SK-N-SH (cell line): ENCODE measurements around the gene GBX2. TPM values are rescaled to one million over a fixed set of nuclear protein-coding genes. Genes with fewer than 3 reads are reported as not detected.

Experiments used
- CTCF ChIA-PET: fragments of 300-600, 350-600 bp; formaldehyde crosslinking; extraction: SDS; loops from one replicate; lab custom pipeline; 2021; lab: Yijun Ruan, JAX
- POLR2A ChIA-PET: fragments of 350-600 bp; sonication (Branson Sonifier 250); formaldehyde crosslinking; extraction: SDS; loops from one replicate; lab custom pipeline; 2020; ENCODE audit warnings: antibody characterized with exemption, inconsistent platforms; lab: Yijun Ruan, JAX
- DNase-seq: peaks from one replicate; pipeline ENCODE4 v3.0.0; 2012
- H2AFZ ChIP-seq: fragments of 200-600 bp; sonication (generic); 2 replicates; pipeline ENCODE4 v1.8.1; 2016; ENCODE audit warnings: antibody characterized with exemption, mild to moderate bottlenecking, low read depth
- H3F3A ChIP-seq: fragments of 200-600 bp; sonication (generic); replicated peaks from 2 replicates; pipeline ENCODE3; 2016; ENCODE audit warnings: antibody characterized with exemption, mild to moderate bottlenecking; ENCODE audit not compliant: insufficient read depth
- H3K27ac ChIP-seq, 2 experiments: fragments of 200-500 bp in 1 of 2; fragments of 200-600 bp in 1 of 2; sonication (Bioruptor generic) in 1 of 2; sonication (generic), shearing (Covaris generic) in 1 of 2; 2 replicates each; pipeline versions ENCODE4 v1.5.1 to v1.6.1; 2014 to 2016; ENCODE audit warnings: low read depth in 2 of 2, inconsistent platforms in 1 of 2, low read length in 1 of 2, mild to moderate bottlenecking in 1 of 2, mixed read lengths in 1 of 2
- H3K27me3 ChIP-seq: fragments of 200-600 bp; sonication (generic), shearing (Covaris generic); 2 replicates; pipeline ENCODE4 v1.6.1; 2016; ENCODE audit warnings: mixed run types; ENCODE audit not compliant: insufficient read depth
- H3K36me3 ChIP-seq, 2 experiments: fragments of 200-500 bp in 1 of 2; fragments of 200-600 bp in 1 of 2; sonication (Bioruptor generic) in 1 of 2; sonication (generic) in 1 of 2; replicated peaks in 1 of 2; 2 replicates each; pipeline versions ENCODE3 to v1.5.1; 2014 to 2016; ENCODE audit warnings: low read length in 1 of 2, mild to moderate bottlenecking in 1 of 2; ENCODE audit not compliant: insufficient read depth in 2 of 2, control insufficient read depth in 1 of 2
- H3K4me1 ChIP-seq, 2 experiments: fragments of 200-500 bp in 1 of 2; fragments of 200-600 bp in 1 of 2; sonication (Bioruptor generic) in 1 of 2; sonication (generic), shearing (Covaris generic) in 1 of 2; 2 replicates each; pipeline versions ENCODE4 v1.5.1 to v1.6.1; 2014 to 2016; ENCODE audit warnings: low read depth in 1 of 2, low read length in 1 of 2, mixed run types in 1 of 2; ENCODE audit not compliant: insufficient read depth in 2 of 2, control insufficient read depth in 1 of 2
- H3K4me2 ChIP-seq: fragments of 200-600 bp; sonication (generic), shearing (Covaris generic); 2 replicates; pipeline ENCODE4 v1.6.1; 2017; ENCODE audit warnings: mixed run types
- H3K4me3 ChIP-seq, 2 experiments: fragments of 200-500 bp in 1 of 2; fragments of 200-600 bp in 1 of 2; sonication (Bioruptor generic) in 1 of 2; sonication (generic), shearing (Covaris generic) in 1 of 2; 2 replicates each; pipeline versions ENCODE4 v1.5.1 to v1.8.1; 2014 to 2016; ENCODE audit warnings: low read depth in 2 of 2, inconsistent platforms in 1 of 2, low read length in 1 of 2, mild to moderate bottlenecking in 1 of 2, mixed read lengths in 1 of 2, moderate library complexity in 1 of 2
- H3K79me2 ChIP-seq: fragments of 200-600 bp; sonication (generic); 2 replicates; pipeline ENCODE4 v1.8.1; 2017; ENCODE audit warnings: mild to moderate bottlenecking; ENCODE audit not compliant: insufficient read depth
- H3K9ac ChIP-seq: fragments of 200-600 bp; sonication (generic); 2 replicates; pipeline ENCODE4 v1.6.1; 2017; ENCODE audit warnings: mixed run types
- H3K9me2 ChIP-seq: fragments of 200-600 bp; sonication (generic); 2 replicates; pipeline ENCODE4 v1.6.1; 2017; ENCODE audit warnings: mixed run types
- H3K9me3 ChIP-seq: fragments of 200-600 bp; sonication (generic); 2 replicates; pipeline ENCODE4 v1.6.1; 2017; ENCODE audit warnings: mixed run types, mild to moderate bottlenecking, moderate library complexity
- H4K20me1 ChIP-seq: fragments of 200-600 bp; sonication (generic); 2 replicates; pipeline ENCODE4 v1.6.1; 2017; ENCODE audit warnings: mild to moderate bottlenecking, mixed run types; ENCODE audit not compliant: insufficient read depth
- CHD2 ChIP-seq: fragments of 150-350 bp; IDR thresholded peaks from 2 replicates; pipeline ENCODE4 v1.6.1; 2018; ENCODE audit warnings: low read length; ENCODE audit not compliant: partially characterized antibody
- ELF1 ChIP-seq: IDR thresholded peaks from 2 replicates; pipeline ENCODE4 v1.4.0; 2012
- EP300 ChIP-seq, 2 experiments: IDR thresholded peaks; 2 replicates each; pipeline versions ENCODE4 v1.4.0 to v1.6.1; 2012; ENCODE audit warnings: borderline replicate concordance in 1 of 2, low read depth in 1 of 2, low read length in 1 of 2
- FOSL2 ChIP-seq: IDR thresholded peaks from 2 replicates; pipeline ENCODE4 v1.4.0; 2012; ENCODE audit warnings: low read depth, mild to moderate bottlenecking, moderate library complexity, borderline replicate concordance
- MXI1 ChIP-seq: IDR thresholded peaks from 2 replicates; pipeline ENCODE4 v1.6.1; 2012; ENCODE audit warnings: mild to moderate bottlenecking, low read depth, low read length, improper control_type of control experiment
- NRF1 ChIP-seq: IDR thresholded peaks from 2 replicates; pipeline ENCODE4 v1.6.1; 2012; ENCODE audit warnings: low read depth, mild to moderate bottlenecking, low read length
- POLR2AphosphoS5 ChIP-seq: IDR thresholded peaks from 2 replicates; pipeline ENCODE4 v1.6.1; 2012; ENCODE audit warnings: low read depth, low read length
- RAD21 ChIP-seq: IDR thresholded peaks from 2 replicates; pipeline ENCODE4 v1.6.1; 2012; ENCODE audit warnings: mild to moderate bottlenecking, low read length
- YY1 ChIP-seq: IDR thresholded peaks from 2 replicates; pipeline ENCODE4 v1.4.0; 2012; ENCODE audit warnings: low read depth, mild to moderate bottlenecking
- WGBS: methylation state at CpG from one replicate; pipeline ENCODE4 v1.1.6; 2017; ENCODE audit warnings: low lambda C conversion rate; 5-methylcytosine and 5-hydroxymethylcytosine counted together
- polyA plus RNA-seq, 3 experiments: library from polyadenylated mRNA; depleted of rRNA; stranded (reverse); fragments of >200 nt; gene quantifications; 2 replicates each; pipeline ENCODE4 v1.2.3, GENCODE V29; 2012
- TF ChIP-seq, protein P1 (sequence below): IDR thresholded peaks from 2 replicates; pipeline ENCODE4 v1.6.1; 2012; ENCODE audit warnings: mild to moderate bottlenecking, low read depth, low read length, moderate library complexity
- TF ChIP-seq, protein P2 (sequence below): IDR thresholded peaks from 2 replicates; pipeline ENCODE4 v1.4.0; 2012; ENCODE audit warnings: low read depth, borderline replicate concordance
- TF ChIP-seq, protein P3 (sequence below): fragments of 200-600 bp; sonication (generic); IDR thresholded peaks from 2 replicates; pipeline ENCODE4 v1.6.1; 2017; ENCODE audit warnings: antibody characterized with exemption, mild to moderate bottlenecking, moderate library complexity
- TF ChIP-seq, protein P4 (sequence below): fragments of 150-350 bp; IDR thresholded peaks from 2 replicates; pipeline ENCODE4 v1.6.1; 2017; ENCODE audit warnings: antibody characterized with exemption, low read length, low read depth, borderline replicate concordance

Gene GBX2
- polyA plus RNA-seq, 1 of the 3 experiments (the other 2 are of a cell fraction), result 0.16 TPM

DNA sequence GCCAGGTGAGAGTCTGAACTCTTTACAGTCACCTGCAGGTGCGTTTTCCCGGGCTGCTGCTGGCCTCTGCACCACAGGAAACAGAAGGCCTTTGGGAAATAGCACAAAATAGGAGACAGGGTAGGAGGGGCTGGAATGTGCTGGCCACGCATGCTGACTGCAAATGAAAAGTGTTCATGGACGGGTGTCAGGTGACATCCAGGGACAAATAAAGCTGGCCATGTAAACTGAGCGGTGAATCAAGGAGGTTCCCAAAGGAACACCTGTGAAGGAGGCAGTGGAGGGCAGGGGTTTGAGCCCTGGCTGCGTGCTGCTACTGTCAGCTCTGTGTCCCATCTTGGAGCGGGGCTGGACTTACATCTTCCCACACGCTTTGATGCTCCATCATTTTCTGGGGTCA lies 42.4 kb upstream of the GBX2 start:
- no peaks in the 10 kb centered on the region for H3K9me2 ChIP-seq
- no peak overlapping the region for H3K4me2 ChIP-seq
- no peaks in the 10 kb centered on the region for H4K20me1 ChIP-seq
- no peak for DNase-seq
- H3K4me1 ChIP-seq, result no peaks in the 10 kb centered on the region
- H2AFZ ChIP-seq, result no peak overlapping the region
- no peak overlapping the region for H3K9ac ChIP-seq
- TF ChIP-seq EP300 (IDR thresholded peaks at IDR 0.05; ENCODE audit: borderline replicate concordance in 1 of 2, low read depth in 1 of 2, low read length in 1 of 2), result no peak
- no peak for TF ChIP-seq CHD2
- TF ChIP-seq ELF1, result no peak
- TF ChIP-seq RAD21, result no peak
- no peak for TF ChIP-seq MXI1
- no peak for TF ChIP-seq FOSL2
- TF ChIP-seq YY1, result no peak
- TF ChIP-seq, protein P1, sequence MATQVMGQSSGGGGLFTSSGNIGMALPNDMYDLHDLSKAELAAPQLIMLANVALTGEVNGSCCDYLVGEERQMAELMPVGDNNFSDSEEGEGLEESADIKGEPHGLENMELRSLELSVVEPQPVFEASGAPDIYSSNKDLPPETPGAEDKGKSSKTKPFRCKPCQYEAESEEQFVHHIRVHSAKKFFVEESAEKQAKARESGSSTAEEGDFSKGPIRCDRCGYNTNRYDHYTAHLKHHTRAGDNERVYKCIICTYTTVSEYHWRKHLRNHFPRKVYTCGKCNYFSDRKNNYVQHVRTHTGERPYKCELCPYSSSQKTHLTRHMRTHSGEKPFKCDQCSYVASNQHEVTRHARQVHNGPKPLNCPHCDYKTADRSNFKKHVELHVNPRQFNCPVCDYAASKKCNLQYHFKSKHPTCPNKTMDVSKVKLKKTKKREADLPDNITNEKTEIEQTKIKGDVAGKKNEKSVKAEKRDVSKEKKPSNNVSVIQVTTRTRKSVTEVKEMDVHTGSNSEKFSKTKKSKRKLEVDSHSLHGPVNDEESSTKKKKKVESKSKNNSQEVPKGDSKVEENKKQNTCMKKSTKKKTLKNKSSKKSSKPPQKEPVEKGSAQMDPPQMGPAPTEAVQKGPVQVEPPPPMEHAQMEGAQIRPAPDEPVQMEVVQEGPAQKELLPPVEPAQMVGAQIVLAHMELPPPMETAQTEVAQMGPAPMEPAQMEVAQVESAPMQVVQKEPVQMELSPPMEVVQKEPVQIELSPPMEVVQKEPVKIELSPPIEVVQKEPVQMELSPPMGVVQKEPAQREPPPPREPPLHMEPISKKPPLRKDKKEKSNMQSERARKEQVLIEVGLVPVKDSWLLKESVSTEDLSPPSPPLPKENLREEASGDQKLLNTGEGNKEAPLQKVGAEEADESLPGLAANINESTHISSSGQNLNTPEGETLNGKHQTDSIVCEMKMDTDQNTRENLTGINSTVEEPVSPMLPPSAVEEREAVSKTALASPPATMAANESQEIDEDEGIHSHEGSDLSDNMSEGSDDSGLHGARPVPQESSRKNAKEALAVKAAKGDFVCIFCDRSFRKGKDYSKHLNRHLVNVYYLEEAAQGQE, result no peak
- TF ChIP-seq, protein P2, sequence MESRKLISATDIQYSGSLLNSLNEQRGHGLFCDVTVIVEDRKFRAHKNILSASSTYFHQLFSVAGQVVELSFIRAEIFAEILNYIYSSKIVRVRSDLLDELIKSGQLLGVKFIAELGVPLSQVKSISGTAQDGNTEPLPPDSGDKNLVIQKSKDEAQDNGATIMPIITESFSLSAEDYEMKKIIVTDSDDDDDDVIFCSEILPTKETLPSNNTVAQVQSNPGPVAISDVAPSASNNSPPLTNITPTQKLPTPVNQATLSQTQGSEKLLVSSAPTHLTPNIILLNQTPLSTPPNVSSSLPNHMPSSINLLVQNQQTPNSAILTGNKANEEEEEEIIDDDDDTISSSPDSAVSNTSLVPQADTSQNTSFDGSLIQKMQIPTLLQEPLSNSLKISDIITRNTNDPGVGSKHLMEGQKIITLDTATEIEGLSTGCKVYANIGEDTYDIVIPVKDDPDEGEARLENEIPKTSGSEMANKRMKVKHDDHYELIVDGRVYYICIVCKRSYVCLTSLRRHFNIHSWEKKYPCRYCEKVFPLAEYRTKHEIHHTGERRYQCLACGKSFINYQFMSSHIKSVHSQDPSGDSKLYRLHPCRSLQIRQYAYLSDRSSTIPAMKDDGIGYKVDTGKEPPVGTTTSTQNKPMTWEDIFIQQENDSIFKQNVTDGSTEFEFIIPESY, result no peak
- TF ChIP-seq, protein P3, sequence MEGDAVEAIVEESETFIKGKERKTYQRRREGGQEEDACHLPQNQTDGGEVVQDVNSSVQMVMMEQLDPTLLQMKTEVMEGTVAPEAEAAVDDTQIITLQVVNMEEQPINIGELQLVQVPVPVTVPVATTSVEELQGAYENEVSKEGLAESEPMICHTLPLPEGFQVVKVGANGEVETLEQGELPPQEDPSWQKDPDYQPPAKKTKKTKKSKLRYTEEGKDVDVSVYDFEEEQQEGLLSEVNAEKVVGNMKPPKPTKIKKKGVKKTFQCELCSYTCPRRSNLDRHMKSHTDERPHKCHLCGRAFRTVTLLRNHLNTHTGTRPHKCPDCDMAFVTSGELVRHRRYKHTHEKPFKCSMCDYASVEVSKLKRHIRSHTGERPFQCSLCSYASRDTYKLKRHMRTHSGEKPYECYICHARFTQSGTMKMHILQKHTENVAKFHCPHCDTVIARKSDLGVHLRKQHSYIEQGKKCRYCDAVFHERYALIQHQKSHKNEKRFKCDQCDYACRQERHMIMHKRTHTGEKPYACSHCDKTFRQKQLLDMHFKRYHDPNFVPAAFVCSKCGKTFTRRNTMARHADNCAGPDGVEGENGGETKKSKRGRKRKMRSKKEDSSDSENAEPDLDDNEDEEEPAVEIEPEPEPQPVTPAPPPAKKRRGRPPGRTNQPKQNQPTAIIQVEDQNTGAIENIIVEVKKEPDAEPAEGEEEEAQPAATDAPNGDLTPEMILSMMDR, result no peak
- no peak for TF ChIP-seq NRF1
- TF ChIP-seq, protein P4, sequence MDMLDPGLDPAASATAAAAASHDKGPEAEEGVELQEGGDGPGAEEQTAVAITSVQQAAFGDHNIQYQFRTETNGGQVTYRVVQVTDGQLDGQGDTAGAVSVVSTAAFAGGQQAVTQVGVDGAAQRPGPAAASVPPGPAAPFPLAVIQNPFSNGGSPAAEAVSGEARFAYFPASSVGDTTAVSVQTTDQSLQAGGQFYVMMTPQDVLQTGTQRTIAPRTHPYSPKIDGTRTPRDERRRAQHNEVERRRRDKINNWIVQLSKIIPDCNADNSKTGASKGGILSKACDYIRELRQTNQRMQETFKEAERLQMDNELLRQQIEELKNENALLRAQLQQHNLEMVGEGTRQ, result no peak
- TF ChIP-seq POLR2AphosphoS5, result no peak
- H3K27ac ChIP-seq, result no peak overlapping the region
- no peaks in the 10 kb centered on the region for H3K36me3 ChIP-seq
- ChIA-PET CTCF (no interaction called here), POLR2A (no interaction called here)
- no peak overlapping the region for H3K4me3 ChIP-seq
- no peaks in the 10 kb centered on the region for H3K9me3 ChIP-seq
- H3K27me3 ChIP-seq, result no peaks in the 10 kb centered on the region; the same call in 1 of the 2 replicates
- WGBS, result 53% methylated on average over 8 of the region's 8 CpGs
- H3K79me2 ChIP-seq, result no peaks in the 10 kb centered on the region
- no peaks in the 10 kb centered on the region for H3F3A ChIP-seq
